WTC11 (cell line): ENCODE data around the gene KCTD21. TPM values are rescaled to one million over a fixed set of nuclear protein-coding genes. Genes with fewer than 3 reads are reported as not detected.

Experiments used
- ATAC-seq: fragments of 200-7000 bp; cut with Tn5 transposase; 2 replicates; pipeline ENCODE4 v1.10.0; 2021; ENCODE audit warnings: mild to moderate bottlenecking, moderate library complexity
- CTCF ChIA-PET: fragments of 300-600 bp; sonication (Branson Sonifier 250); formaldehyde crosslinking; loops from one replicate; lab custom pipeline; 2021; ENCODE audit warnings: antibody characterized with exemption; lab: Charles Lee
- POLR2A ChIA-PET: fragments of 350-600 bp; sonication (Branson Sonifier 250); formaldehyde crosslinking; loops from one replicate; lab custom pipeline; 2021; ENCODE audit warnings: antibody characterized with exemption; lab: Charles Lee
- DNase-seq: peaks from one replicate; pipeline ENCODE4 v3.0.0; 2021; ENCODE audit warnings: low spot score
- H3K27ac Mint-ChIP-seq: 2 replicates; pipeline ENCODE4 v1.8.0; 2021; ENCODE audit warnings: mixed read lengths
- H3K27me3 Mint-ChIP-seq: 2 replicates; pipeline ENCODE4 v1.8.0; 2021; ENCODE audit warnings: low read depth, mild to moderate bottlenecking, moderate library complexity, mixed read lengths
- H3K36me3 Mint-ChIP-seq: 2 replicates; pipeline ENCODE4 v1.8.0; 2021; ENCODE audit warnings: mixed read lengths
- H3K4me1 Mint-ChIP-seq: 2 replicates; pipeline ENCODE4 v1.8.0; 2022; ENCODE audit warnings: mixed read lengths
- H3K4me3 Mint-ChIP-seq: 2 replicates; pipeline ENCODE4 v1.8.0; 2021; ENCODE audit warnings: mild to moderate bottlenecking, moderate library complexity, mixed read lengths
- H3K9me3 Mint-ChIP-seq: 2 replicates; pipeline ENCODE4 v1.8.0; 2021; ENCODE audit warnings: mixed read lengths
- CREM ChIP-seq: sonication (generic); formaldehyde crosslinking; IDR thresholded peaks from 2 replicates; pipeline ENCODE4 v1.8.1; 2022; ENCODE audit warnings: mild to moderate bottlenecking, missing genetic modification reagents, moderate library complexity
- ELF4 ChIP-seq: sonication (generic); formaldehyde crosslinking; IDR thresholded peaks from 2 replicates; pipeline ENCODE4 v1.8.1; 2022; ENCODE audit warnings: low read depth, mild to moderate bottlenecking, moderate library complexity, missing genetic modification reagents
- IRF2 ChIP-seq: sonication (generic); formaldehyde crosslinking; IDR thresholded peaks from 2 replicates; pipeline ENCODE4 v1.8.0; 2022; ENCODE audit warnings: low read depth, missing genetic modification reagents, borderline replicate concordance
- MXD4 ChIP-seq: fragments of 250-450 bp; sonication (Bioruptor Pico); IDR thresholded peaks from 2 replicates; pipeline ENCODE4 v1.8.0; 2021; ENCODE audit warnings: mild to moderate bottlenecking, moderate library complexity, borderline replicate concordance
- NFYB ChIP-seq: sonication (generic); formaldehyde crosslinking; conservative IDR thresholded peaks from 2 replicates; pipeline ENCODE4 v1.8.0; 2022; ENCODE audit warnings: low read depth, missing genetic modification reagents
- NR1H2 ChIP-seq: sonication (generic); formaldehyde crosslinking; IDR thresholded peaks from 2 replicates; pipeline ENCODE4 v1.9.0; 2021; ENCODE audit warnings: mild to moderate bottlenecking, moderate library complexity, missing genetic modification reagents
- PREB ChIP-seq: sonication (generic); formaldehyde crosslinking; IDR thresholded peaks from 2 replicates; pipeline ENCODE4 v1.8.1; 2022; ENCODE audit warnings: mild to moderate bottlenecking, missing genetic modification reagents, moderate library complexity, borderline replicate concordance
- PRRX2 ChIP-seq: fragments of 250-450 bp; sonication (Bioruptor Pico); IDR thresholded peaks from 2 replicates; pipeline ENCODE4 v1.8.0; 2021; ENCODE audit warnings: mild to moderate bottlenecking
- RELA ChIP-seq: sonication (generic); formaldehyde crosslinking; IDR thresholded peaks from 2 replicates; pipeline ENCODE4 v1.8.1; 2022; ENCODE audit warnings: missing genetic modification reagents, mild to moderate bottlenecking, borderline replicate concordance
- RORB ChIP-seq: fragments of 250-450 bp; sonication (Bioruptor Pico); IDR thresholded peaks from 2 replicates; pipeline ENCODE4 v1.9.0; 2021; ENCODE audit warnings: mild to moderate bottlenecking
- SMAD3 ChIP-seq: sonication (generic); formaldehyde crosslinking; IDR thresholded peaks from 2 replicates; pipeline ENCODE4 v1.8.0; 2022; ENCODE audit warnings: missing genetic modification reagents, mild to moderate bottlenecking, borderline replicate concordance
- SMAD4 ChIP-seq: sonication (generic); formaldehyde crosslinking; IDR thresholded peaks from 2 replicates; pipeline ENCODE4 v1.8.0; 2022; ENCODE audit warnings: mild to moderate bottlenecking, missing genetic modification reagents
- SP1 ChIP-seq: sonication (generic); formaldehyde crosslinking; conservative IDR thresholded peaks from 2 replicates; pipeline ENCODE4 v1.8.1; 2022; ENCODE audit warnings: missing genetic modification reagents
- TEAD1 ChIP-seq: sonication (generic); formaldehyde crosslinking; IDR thresholded peaks from 2 replicates; pipeline ENCODE4 v1.8.0; 2022; ENCODE audit warnings: mild to moderate bottlenecking, missing genetic modification reagents
- ZBTB21 ChIP-seq: sonication (generic); formaldehyde crosslinking; IDR thresholded peaks from 2 replicates; pipeline ENCODE4 v1.8.1; 2023; ENCODE audit warnings: mild to moderate bottlenecking, missing genetic modification reagents, borderline replicate concordance
- ZBTB43 ChIP-seq: sonication (generic); formaldehyde crosslinking; IDR thresholded peaks from 2 replicates; pipeline ENCODE4 v1.8.1; 2023; ENCODE audit warnings: mild to moderate bottlenecking, missing genetic modification reagents
- ZNF121 ChIP-seq: sonication (generic); formaldehyde crosslinking; IDR thresholded peaks from 2 replicates; pipeline ENCODE4 v1.8.0; 2023; ENCODE audit warnings: missing genetic modification reagents
- ZNF396 ChIP-seq: fragments of 250-450 bp; sonication (Bioruptor Pico); IDR thresholded peaks from 2 replicates; pipeline ENCODE4 v1.8.0; 2021; ENCODE audit warnings: mild to moderate bottlenecking, moderate library complexity, borderline replicate concordance
- total RNA-seq: library from RNA; stranded (reverse); gene quantifications from 3 replicates; pipeline ENCODE4 v1.2.3, GENCODE V29; 2021

The KCTD21 gene
- total RNA-seq, 1 experiment from 2014 or later, result 2.8 TPM

DNA sequence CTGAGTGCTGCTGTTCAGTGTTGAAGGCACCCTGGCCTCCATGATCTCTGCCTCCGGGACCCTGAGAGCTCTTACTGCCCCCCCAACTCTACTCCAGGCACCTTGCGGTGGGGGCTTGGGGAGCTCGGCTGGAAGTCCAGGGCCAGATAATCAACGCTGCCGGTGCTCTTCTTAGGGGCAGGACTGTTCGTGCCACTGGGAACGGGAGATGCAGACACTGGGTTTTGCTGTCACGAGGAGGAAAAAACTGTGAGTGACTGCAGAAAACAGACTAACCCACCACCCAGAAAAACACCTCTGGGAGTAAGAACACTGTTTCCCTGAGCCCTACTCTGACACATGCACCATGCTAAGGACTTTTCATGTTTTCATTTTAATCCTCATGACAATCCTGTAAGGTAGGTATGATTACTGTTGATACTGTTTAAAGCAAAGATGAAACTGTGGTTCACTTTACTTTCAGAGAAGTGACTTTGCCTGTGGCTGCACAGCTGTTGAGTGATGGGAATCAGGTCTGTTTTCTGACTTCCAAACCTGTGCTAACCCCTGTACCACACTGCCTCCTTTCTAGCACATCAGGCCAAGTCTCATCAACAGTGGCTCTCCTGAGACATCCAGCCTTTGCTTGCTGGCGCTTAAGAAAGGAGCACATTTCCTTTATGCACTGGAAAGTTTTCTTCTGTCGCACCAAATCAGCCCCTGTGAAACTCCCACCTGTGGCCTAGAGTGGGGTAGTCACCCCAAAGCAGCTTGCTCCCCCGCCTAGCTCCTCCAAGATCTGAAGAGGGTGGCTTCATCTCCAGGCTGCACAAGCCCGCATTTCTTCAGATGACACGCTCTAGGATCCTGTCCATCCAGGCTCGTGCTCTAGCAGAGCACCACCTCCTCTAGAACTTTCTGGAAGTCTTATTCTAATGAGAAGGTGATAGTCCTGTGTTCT lies 32.1 kb upstream of the KCTD21 start (continued):
- TF ChIP-seq PREB (CRISPR knock-in tag) (no peak), SMAD4 (CRISPR knock-in tag) (no peak)
- TF ChIP-seq, all 79 proteins: peak for 0

- no peak for ATAC-seq
- no peaks in the 10 kb centered on the region for H3K4me1 Mint-ChIP-seq
- H3K36me3 Mint-ChIP-seq, result peaks cover 13% of the 10 kb centered on the region; the same call in 1 of the 2 replicates
- no peak overlapping the region for H3K4me3 Mint-ChIP-seq
- ChIA-PET POLR2A (no interaction called here), CTCF (interaction anchor here (1.0 kb wide), 1 partner anchor 9 kb away, joined by 3 read pairs; no protein-coding TSS in a partner anchor)
- no peaks in the 10 kb centered on the region for H3K27me3 Mint-ChIP-seq
- no peaks in the 10 kb centered on the region for H3K9me3 Mint-ChIP-seq
- peak; percentile 5 for DNase-seq
- TF ChIP-seq RELA (no peak), NR1H2 (no peak), ELF4 (CRISPR knock-in tag) (no peak), MXD4 (no peak), SMAD4 (CRISPR knock-in tag) (no peak), NFYB (CRISPR knock-in tag) (no peak), IRF2 (CRISPR knock-in tag) (no peak), TEAD1 (CRISPR knock-in tag) (no peak), SMAD3 (CRISPR knock-in tag) (no peak), ZNF396 (no peak)
- no peak overlapping the region for H3K27ac Mint-ChIP-seq
Observed at GRCh38 chr11:78219493-78220217, 31.2 kb upstream of the KCTD21 start.

DNA sequence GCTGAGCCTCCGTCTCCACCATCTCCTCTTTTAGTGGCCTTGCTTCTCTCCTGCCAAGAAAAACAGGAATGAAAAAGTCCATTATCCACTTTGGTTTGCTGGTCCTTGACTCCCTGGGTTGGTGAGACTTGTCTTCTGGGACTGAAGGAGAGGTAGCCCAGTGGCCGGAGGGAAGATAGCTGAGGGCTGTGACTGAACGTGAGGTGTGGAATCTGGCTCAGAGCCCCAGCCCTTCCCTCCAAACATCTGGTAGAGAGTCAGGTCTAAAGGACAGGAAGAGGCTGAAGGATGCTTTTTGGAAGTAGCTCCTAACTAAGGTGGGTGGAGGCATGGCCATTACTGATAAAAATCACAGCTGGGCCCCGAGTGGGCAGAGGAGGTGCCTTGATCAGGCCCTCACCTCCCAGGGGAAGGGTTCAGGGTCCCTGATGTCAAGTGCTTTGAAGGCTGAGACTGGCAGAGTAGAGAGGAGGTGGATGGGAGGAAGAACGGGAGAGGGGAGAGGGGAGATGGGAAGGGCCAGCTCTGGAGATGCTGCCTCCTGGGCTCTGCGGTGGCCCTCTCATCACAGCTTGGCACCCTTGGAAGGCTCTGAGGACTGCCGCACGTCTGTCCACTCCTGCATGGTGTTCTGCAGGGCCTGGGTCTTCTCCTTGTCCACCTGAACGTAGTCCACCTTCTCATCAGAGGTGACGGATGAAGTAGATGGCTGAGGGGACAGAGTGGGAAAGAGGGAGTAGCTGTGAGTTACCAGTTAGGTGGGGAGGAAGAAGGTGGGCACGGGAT lies 30.5 kb upstream of the KCTD21 start:
- H3K27ac Mint-ChIP-seq, result no peak overlapping the region
- H3K36me3 Mint-ChIP-seq, result peaks cover 11% of the 10 kb centered on the region; the same call in 1 of the 2 replicates
- H3K9me3 Mint-ChIP-seq, result no peaks in the 10 kb centered on the region
- TF ChIP-seq PRRX2 (CRISPR knock-in tag) (no peak), ZNF121 (CRISPR knock-in tag) (no peak), ZBTB43 (CRISPR knock-in tag) (no peak), CREM (no peak), SP1 (no peak), RORB (no peak), ZBTB21 (no peak)
- ChIA-PET CTCF (interaction anchor here (0.5 to 1.0 kb wide), 2 partner anchors 9 to 186 kb away, joined by 3 read pairs; no protein-coding TSS in a partner anchor), POLR2A (no interaction called here)
- no peaks in the 10 kb centered on the region for H3K27me3 Mint-ChIP-seq
- H3K4me1 Mint-ChIP-seq, result no peaks in the 10 kb centered on the region
- ATAC-seq (no peak), DNase-seq (peak; percentile 2)
- no peak overlapping the region for H3K4me3 Mint-ChIP-seq
